A549 treated with dexamethasone at 1 μM for 4 hours (cell line): ENCODE measurements around the gene SIPA1L3. TPM values are rescaled to one million over a fixed set of nuclear protein-coding genes. Genes with fewer than 3 reads are reported as not detected.

Experiments
- total RNA-seq: library from RNA; stranded (reverse); fragments of 200-300 nt; extraction: Qiagen RNA extraction; gene quantifications from 5 replicates; pipeline ENCODE4 v1.2.3, GENCODE V29; 2022

The SIPA1L3 gene, protein sequence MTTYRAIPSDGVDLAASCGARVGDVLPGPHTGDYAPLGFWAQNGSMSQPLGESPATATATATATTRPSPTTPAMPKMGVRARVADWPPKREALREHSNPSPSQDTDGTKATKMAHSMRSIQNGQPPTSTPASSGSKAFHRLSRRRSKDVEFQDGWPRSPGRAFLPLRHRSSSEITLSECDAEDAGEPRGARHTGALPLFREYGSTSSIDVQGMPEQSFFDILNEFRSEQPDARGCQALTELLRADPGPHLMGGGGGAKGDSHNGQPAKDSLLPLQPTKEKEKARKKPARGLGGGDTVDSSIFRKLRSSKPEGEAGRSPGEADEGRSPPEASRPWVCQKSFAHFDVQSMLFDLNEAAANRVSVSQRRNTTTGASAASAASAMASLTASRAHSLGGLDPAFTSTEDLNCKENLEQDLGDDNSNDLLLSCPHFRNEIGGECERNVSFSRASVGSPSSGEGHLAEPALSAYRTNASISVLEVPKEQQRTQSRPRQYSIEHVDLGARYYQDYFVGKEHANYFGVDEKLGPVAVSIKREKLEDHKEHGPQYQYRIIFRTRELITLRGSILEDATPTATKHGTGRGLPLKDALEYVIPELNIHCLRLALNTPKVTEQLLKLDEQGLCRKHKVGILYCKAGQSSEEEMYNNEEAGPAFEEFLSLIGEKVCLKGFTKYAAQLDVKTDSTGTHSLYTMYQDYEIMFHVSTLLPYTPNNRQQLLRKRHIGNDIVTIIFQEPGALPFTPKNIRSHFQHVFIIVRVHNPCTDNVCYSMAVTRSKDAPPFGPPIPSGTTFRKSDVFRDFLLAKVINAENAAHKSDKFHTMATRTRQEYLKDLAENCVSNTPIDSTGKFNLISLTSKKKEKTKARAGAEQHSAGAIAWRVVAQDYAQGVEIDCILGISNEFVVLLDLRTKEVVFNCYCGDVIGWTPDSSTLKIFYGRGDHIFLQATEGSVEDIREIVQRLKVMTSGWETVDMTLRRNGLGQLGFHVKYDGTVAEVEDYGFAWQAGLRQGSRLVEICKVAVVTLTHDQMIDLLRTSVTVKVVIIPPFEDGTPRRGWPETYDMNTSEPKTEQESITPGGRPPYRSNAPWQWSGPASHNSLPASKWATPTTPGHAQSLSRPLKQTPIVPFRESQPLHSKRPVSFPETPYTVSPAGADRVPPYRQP (N-terminal part only)
- 30.3 to 47.4 TPM (median 42.3 TPM) in 5 replicates for total RNA-seq

GRCh38 chr19:37906869-37907734 lies at the start of gene SIPA1L3:
Gene SIPA1L3, plus strand, starts transcription at chr19:37907208. Its CDS starts 174,358 bp downstream, at chr19:38081566.

DNA sequence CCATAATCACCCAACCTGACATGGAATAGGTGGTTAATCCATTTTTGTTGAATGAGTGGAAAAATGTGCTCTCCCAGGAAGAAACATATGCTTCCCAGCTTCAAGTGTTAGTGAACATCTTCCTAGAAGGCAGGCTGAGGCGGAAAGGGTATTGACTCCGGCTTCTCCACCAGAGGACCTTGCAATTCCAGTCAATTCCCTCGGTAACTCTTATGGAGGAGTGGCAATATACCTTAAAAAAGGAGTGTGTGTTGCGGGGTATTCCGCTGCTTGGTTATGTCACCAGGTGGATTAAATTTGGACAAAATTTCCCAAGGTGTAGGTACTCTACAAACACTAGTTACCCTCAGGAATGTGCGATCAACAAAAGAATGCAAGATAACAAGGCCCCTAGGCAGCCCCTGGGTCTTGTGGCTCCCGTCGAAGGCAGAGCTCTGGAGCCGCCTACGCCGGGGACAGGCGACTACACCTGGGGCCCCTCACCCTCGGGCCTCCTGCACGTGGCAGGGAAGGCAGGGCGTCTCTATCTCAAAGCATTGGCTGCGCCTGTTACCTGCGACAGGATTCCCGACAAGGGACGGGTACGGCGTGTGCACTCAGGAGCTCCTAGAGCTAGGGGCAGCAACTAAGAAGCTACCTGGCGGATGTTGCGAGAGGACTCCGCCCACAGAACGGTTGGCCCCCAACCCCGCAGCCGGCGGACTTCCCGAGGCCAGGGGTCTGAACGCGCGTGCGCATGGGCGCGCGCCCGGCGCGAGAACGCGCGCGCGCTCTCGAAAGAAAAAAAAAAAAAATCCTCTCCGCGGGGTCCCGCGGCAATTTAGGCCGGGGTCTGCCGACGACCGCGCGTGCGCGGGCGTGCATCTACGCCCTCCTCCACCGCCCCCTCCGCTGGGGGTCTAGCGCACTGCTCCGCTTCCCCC lies 801 bp upstream of the SIPA1L3 start, which contains the start of gene WDR87:
TSS of gene WDR87 (minus strand) at position 649 of the 923 bp plus-strand sequence. CDS start 8,355 bp downstream, outside the sequence.

DNA sequence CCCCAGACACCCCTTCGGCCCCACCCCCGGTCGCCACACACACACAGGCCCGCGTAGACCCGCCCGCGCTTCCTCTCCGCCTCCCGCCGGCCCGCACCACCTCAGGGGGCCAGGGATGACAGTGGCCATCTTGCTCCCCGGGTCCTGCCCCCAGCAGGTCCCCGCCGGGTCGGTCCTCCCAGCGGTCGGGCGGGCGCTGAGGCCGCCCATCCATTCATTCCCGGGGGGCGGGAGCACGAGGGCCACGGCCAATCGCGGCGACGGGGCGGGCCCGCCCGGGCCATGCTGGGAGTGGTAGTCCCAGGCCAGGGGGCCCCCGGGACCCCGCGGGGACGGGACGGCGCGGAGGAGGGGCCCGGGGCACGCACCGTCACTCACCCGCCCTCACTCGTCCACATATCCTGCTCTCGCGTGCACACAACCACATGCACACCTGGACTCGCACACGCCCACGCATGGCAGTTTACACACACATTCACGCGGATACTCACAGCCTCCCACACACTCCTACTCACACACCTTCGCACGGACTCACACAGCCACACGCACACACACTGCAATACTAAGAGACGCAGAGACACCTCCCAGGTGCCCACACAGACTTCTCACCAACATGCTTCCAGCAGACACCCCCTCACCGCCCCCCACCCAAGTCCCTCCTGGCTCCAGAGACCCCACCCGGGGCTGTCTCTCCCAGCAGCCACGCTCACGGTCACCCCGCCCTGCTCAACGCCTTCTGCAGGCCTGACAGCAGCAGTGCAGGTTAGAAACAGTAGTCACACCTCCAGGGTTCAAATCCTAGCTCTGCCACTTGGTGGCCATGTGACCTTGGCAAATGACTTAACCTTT lies 317.2 kb downstream of the SIPA1L3 start, which contains the start of gene DPF1:
TSS of gene DPF1 (minus strand) at position 209 of the 849 bp plus-strand sequence. CDS start at position 129, 80 bp downstream.

Other genes with a start within 250 kb of the SIPA1L3 start
- gene ZNF607, start 187.4 kb upstream of the SIPA1L3 start, total RNA-seq = 3.6 to 6.3 TPM (median 5.5 TPM) in 5 replicates
- gene ZNF573, start 127.6 kb upstream of the SIPA1L3 start, total RNA-seq = 1.8 to 3.4 TPM (median 2.4 TPM) in 5 replicates
- gene WDR87, start 614 bp upstream of the SIPA1L3 start, total RNA-seq = not detected in 5 replicates